Stomach (tissue), 4 donors: Measurements from ENCODE around the gene HSDL2.

Source experiments
- CTCF ChIP-seq, 7 experiments: fragments of 450-650 bp in 4 of 7; fragments of 200-600 bp in 3 of 7; sonication (generic) in 3 of 7; IDR thresholded peaks; one replicate each; pipeline ENCODE4 v1.5.1; 2016 to 2019; ENCODE audit warnings: antibody characterized with exemption in 7 of 7, control low read depth in 2 of 7, mild to moderate bottlenecking in 1 of 7
- EP300 ChIP-seq: sonication (generic); formaldehyde crosslinking; IDR thresholded peaks from one replicate; pipeline ENCODE4 v1.6.1; 2017; ENCODE audit warnings: antibody characterized with exemption
- POLR2A ChIP-seq, 4 donors: fragments of 450-650 bp; IDR thresholded peaks; one replicate each; pipeline ENCODE4 v1.6.1; 2016; ENCODE audit warnings: antibody characterized with exemption in 4 of 4, control low read depth in 2 of 4, mild to moderate bottlenecking in 1 of 4, moderate library complexity in 1 of 4

GRCh38 chr9:112500842-112501241 is 120.9 kb downstream of the HSDL2 start:
- TF ChIP-seq POLR2A (IDR thresholded peaks at IDR 0.05): no peak
- no peak for TF ChIP-seq EP300
- TF ChIP-seq CTCF (IDR thresholded peaks at IDR 0.05): no peak
